Astrocyte of the spinal cord (primary cell): ENCODE data around the gene NAIF1.
A peak's percentile ranks its signal among the peaks of the same experiment; 100 is the strongest.

Experiments used
- DNase-seq: peaks from one replicate; pipeline ENCODE4 v3.0.0; 2011; ENCODE audit warnings: low read depth, low spot score
- H3K4me3 ChIP-seq: 2 replicates; pipeline ENCODE4 v1.5.1; 2011; ENCODE audit warnings: low read depth, mild to moderate bottlenecking, low read length, moderate library complexity
- in situ Hi-C: cut with HindIII; loops from 2 replicates; pipeline ENCODE4 v1.10.0; 2017; ENCODE audit warnings: low sequenced_read_pairs
- TF ChIP-seq, protein P1 (sequence below): IDR thresholded peaks from 2 replicates; pipeline ENCODE4 v1.5.1; 2012; ENCODE audit warnings: low read depth, mild to moderate bottlenecking, low read length, inconsistent platforms

The NAIF1 gene

GRCh38 chr9:128082151-128082550 is 15.0 kb upstream of the NAIF1 start:
- TF ChIP-seq, protein P1, sequence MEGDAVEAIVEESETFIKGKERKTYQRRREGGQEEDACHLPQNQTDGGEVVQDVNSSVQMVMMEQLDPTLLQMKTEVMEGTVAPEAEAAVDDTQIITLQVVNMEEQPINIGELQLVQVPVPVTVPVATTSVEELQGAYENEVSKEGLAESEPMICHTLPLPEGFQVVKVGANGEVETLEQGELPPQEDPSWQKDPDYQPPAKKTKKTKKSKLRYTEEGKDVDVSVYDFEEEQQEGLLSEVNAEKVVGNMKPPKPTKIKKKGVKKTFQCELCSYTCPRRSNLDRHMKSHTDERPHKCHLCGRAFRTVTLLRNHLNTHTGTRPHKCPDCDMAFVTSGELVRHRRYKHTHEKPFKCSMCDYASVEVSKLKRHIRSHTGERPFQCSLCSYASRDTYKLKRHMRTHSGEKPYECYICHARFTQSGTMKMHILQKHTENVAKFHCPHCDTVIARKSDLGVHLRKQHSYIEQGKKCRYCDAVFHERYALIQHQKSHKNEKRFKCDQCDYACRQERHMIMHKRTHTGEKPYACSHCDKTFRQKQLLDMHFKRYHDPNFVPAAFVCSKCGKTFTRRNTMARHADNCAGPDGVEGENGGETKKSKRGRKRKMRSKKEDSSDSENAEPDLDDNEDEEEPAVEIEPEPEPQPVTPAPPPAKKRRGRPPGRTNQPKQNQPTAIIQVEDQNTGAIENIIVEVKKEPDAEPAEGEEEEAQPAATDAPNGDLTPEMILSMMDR, result no peak
- DNase-seq, result no peak
- H3K4me3 ChIP-seq, result no peak overlapping the region
- in situ Hi-C loops, result no loop called here

- in situ Hi-C loops, result no loop called here
- no peak overlapping the region for H3K4me3 ChIP-seq
- TF ChIP-seq, protein P1, result no peak
- peak; percentile 95 for DNase-seq
These were observed 13.9 kb upstream of the NAIF1 start for GRCh38 chr9:128081056-128081455.

GRCh38 chr9:128080206-128080605 is 13.1 kb upstream of the NAIF1 start:
- no peak overlapping the region for H3K4me3 ChIP-seq
- TF ChIP-seq, protein P1, result no peak
- DNase-seq, result no peak
- in situ Hi-C loops, result no loop called here

GRCh38 chr9:128078504-128079434 is 11.6 kb upstream of the NAIF1 start:
- no peak overlapping the region for H3K4me3 ChIP-seq
- in situ Hi-C loops, result no loop called here
- TF ChIP-seq, protein P1, result no peak

GRCh38 chr9:128077847-128078503 is 10.9 kb upstream of the NAIF1 start:
- H3K4me3 ChIP-seq, result no peak overlapping the region
- no peak for DNase-seq
- in situ Hi-C loops, result no loop called here
- TF ChIP-seq, protein P1, result no peak

More at GRCh38 chr9:128078504-128079434, 11.6 kb upstream of the NAIF1 start:
- no peak for DNase-seq

- no peak overlapping the region for H3K4me3 ChIP-seq
- in situ Hi-C loops, result no loop called here
- no peak for DNase-seq
- TF ChIP-seq, protein P1, result no peak
These were observed 6.2 kb upstream of the NAIF1 start for GRCh38 chr9:128073253-128073886.
